GM19455 (cell line): Measurements from ENCODE around the gene ERICH2.

Experiments used
- ATAC-seq: cut with Tn5 transposase; IDR thresholded peaks from one replicate; pipeline ENCODE4 v1.9.1; 2021; ENCODE audit not compliant: unreplicated experiment

The ERICH2 gene

DNA sequence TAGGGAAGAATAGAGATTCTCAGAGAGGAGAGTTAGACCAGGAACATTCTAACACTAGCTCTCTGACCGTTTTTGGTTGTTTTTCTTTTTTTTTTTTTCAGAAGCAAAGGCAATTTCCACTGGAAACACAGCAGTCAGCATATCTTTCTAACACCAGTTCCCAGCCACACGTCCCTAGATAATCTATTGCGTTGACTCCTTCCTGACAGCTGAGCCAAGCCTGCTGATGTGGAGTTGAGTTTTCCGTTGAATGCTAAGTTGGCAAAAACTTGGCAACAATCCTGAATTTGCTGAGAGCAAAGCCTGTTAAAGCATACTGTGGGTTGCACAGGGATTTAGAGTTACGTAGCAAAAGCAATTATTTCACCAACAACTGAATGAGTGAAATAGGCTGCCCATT, 65.8 kb downstream of the ERICH2 start:
- no peak for ATAC-seq

DNA sequence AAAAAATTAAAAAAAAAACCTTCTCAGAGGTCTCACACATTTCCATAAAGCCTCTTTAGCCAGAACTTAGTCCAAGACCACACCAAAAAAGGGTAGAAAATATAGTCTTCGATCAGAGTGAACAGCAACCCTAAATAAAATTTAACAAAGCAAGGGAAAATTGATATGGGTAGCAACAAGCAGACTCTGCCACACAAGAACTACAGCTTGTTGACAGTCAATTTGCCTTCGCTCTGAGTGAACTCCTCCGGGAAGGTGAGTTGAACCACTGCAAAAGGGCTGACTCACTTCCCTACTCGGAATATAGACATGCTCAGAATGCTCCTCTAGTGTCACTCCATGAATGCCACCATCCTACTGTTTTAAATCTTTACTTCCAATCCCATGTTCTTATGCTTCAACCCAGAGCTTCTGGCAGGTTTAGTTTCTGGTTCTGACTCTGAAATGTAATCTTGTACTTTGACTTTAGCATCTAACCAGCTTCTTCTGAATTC, 70.6 kb downstream of the ERICH2 start:
- ATAC-seq, result no peak

DNA sequence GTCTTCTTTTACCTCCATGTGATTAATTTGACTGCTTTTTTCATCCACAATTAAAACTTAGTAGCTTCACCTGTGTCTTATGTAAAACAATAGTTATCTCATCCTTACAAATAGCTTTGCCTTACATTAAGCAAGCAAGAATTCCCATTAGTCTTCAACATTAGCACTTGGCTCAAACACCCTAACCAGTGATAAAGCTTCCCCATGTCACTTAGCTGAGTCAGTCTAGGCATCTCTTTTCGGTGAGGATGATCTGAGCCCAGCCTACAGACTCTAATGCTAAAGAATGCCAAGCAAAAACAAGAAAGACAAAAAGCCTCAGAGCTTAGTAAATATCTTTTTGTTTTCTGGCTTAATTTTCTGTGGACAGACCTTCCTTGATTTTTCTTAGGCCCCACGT, 72.6 kb downstream of the ERICH2 start:
- no peak for ATAC-seq

DNA sequence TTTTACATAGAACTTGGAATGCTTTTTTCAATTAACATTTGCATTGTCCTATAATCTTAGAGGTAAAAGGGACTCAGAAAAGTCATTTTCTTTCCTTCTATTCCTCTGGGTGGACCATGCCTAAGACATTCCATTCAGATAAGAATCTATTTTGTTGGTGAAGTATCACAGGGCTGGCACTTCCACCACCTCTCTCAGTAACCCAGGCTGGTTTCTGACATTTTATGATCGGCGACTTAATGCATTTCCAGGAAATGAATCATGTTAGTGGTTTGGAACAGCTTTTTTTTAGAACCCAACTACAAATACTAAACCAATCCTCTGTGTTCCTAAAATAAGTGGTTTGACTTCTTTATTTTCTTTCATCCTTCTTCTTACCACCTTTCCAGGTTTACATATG, 73.5 kb downstream of the ERICH2 start:
- ATAC-seq, result no peak

DNA sequence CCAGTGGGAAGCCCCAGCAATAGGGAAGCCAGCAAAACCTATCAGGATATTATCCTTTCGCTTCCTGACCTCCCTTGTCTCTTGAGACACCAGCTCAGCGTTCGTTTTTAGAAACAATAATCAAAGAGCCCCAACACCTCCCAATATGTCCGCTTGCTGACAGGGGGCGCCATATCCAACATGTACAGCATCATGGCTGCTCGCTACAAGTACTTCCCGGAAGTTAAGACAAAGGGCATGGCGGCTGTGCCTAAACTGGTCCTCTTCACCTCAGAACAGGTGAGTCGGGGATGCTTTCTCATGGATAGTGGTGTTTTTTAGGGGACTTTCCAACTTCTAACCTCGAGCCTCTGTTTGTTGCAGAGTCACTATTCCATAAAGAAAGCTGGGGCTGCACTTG, 75.2 kb downstream of the ERICH2 start:
- ATAC-seq, result no peak

DNA sequence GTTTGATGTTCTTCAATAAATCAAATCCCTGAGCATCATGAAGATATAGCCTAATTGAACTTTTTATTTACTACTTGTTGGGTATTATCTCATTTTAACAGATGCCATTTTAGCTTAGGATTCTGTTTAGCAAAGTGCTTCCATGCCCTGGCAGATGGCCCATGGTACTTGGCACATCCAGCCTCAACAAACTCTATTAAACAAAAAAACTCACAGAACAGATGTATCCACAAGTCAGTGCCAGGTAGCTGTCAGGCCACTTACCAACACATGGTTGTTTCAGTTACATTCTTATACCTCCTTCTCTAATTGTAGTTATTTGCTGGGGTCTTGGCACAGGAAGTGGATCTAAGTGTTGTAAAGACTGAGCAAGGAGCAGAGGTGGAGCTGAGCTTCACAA, 76.1 kb downstream of the ERICH2 start:
- ATAC-seq, result no peak

DNA sequence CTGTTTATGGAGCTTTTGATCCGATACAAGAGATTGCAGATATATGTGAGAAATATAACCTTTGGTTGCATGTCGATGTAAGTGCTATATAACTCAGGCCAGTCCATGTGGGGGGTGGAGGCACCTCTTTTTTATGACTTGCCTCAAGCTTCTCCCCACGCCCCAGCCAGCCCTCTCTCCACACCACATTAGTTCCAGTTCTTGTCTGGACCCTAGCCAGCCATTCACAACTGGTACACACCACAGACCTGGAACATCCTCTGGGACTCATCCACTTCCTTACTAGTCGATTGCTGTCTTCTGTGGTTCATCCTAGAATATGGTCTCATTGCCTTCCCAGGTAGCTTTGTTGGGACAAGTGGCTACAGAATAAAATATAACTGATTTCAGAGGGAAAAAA, 77.5 kb downstream of the ERICH2 start:
- ATAC-seq, result no peak
